Measurements from ENCODE around the gene SIGLEC11. TPM values are rescaled to one million over a fixed set of nuclear protein-coding genes. Genes with fewer than 3 reads are reported as not detected.

SIGLEC11 gene
- total RNA-seq, 1 experiment from 2014 or later = not detected

DNA sequence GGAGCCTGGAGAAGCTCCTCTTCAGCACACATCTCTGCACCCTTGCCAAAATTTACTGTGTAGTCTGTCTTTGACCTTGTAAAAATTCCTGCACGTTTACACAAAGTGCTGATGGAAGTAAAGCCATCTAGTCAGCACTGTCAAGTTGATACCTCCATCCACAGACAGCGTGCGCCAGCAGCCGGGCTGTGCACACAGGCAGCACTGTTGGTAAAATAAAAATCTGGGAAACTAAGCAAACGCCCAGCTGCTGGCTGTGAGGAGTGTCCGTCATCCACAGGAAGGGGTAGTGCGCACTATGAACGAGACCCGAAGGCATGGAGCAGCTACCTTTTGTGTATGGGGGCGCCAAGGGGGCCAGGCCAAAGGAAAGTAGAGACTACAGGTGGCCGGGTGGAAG, 17.4 kb upstream of the SIGLEC11 start:
- Histone ChIP-seq H3K4me1 (ENCODE audit: insufficient read depth, low read length, poor library complexity, severe bottlenecking) (no peaks in the 10 kb centered on the region), H3K27me3 (replicated peaks; ENCODE audit: insufficient read depth, low read depth, low read length, poor library complexity) (no peaks in the 10 kb centered on the region), H3K4me3 (ENCODE audit: low read depth, low read length, poor library complexity, severe bottlenecking) (no peak overlapping the region), H3K9me3 (ENCODE audit: low read depth, low read length, poor library complexity, severe bottlenecking) (no peaks in the 10 kb centered on the region), H3K27ac (ENCODE audit: low read depth, low read length, poor library complexity, severe bottlenecking) (no peak overlapping the region), H3K36me3 (ENCODE audit: insufficient read depth, low read length, poor library complexity, severe bottlenecking) (no peaks in the 10 kb centered on the region)
- no TSS peak for BruUV-seq (replicated peaks)
- TF ChIP-seq, protein P1, sequence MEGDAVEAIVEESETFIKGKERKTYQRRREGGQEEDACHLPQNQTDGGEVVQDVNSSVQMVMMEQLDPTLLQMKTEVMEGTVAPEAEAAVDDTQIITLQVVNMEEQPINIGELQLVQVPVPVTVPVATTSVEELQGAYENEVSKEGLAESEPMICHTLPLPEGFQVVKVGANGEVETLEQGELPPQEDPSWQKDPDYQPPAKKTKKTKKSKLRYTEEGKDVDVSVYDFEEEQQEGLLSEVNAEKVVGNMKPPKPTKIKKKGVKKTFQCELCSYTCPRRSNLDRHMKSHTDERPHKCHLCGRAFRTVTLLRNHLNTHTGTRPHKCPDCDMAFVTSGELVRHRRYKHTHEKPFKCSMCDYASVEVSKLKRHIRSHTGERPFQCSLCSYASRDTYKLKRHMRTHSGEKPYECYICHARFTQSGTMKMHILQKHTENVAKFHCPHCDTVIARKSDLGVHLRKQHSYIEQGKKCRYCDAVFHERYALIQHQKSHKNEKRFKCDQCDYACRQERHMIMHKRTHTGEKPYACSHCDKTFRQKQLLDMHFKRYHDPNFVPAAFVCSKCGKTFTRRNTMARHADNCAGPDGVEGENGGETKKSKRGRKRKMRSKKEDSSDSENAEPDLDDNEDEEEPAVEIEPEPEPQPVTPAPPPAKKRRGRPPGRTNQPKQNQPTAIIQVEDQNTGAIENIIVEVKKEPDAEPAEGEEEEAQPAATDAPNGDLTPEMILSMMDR (conservative IDR thresholded peaks at IDR 0.05; ENCODE audit: low read depth, low read length) = no peak
- TF ChIP-seq EZH2 (IDR thresholded peaks at IDR 0.05; ENCODE audit: borderline replicate concordance, low read depth, low read length, poor library complexity, severe bottlenecking) = no peak
- CTCF ChIA-PET = no interaction called here
- POLR2A ChIA-PET (ENCODE audit: low non-redundant PET) = no interaction called here
- DNase-seq (ENCODE audit: low spot score) = no peak
- intact Hi-C loops (cut with micrococcal nuclease; ENCODE audit: unreplicated experiment) = no loop called here

DNA sequence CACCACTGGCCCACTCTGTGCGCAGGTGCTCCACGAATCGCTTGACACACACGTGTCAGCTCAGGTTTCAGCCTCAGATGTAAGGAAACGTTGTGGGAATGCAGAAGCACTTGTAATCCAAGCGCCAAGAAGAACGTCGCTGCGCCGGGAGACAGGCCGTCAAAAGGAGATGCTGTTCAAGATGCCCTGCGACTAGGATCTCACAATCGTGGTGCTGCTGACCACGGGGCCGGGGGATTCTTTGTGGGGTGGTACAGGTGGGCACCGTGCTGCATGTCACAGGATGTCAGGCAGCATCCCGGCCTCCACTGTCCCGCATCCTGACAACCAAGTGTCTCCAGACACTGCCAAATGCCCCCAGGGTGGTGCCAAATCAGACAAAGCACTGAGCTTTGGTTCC, 16.9 kb upstream of the SIGLEC11 start:
- no peaks in the 10 kb centered on the region for H3K36me3 ChIP-seq (ENCODE audit: insufficient read depth, low read length, poor library complexity, severe bottlenecking)

DNA sequence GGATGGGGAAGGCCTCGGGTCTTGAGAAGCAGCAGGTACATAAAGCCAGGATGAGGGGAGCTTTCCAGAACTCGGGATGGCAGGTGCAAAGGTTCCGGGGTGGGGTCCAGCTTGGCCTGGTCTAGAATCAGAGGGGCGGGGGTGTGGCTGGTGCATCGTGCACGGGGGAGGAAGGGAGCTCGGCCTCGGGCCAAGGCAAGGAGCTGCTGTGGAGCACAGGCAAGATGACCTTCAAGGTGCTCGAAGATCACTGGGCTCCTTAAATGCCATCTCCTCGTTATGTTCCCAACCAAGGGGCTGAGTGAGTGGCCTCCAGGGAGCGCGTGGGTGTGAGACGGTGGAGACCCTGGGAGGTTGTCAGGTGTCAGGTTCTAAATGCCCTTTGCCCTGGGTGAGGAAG, 16.1 kb upstream of the SIGLEC11 start:
- H3K36me3 ChIP-seq (ENCODE audit: insufficient read depth, low read length, poor library complexity, severe bottlenecking) = no peaks in the 10 kb centered on the region
- POLR2A ChIA-PET (ENCODE audit: low non-redundant PET) = no interaction called here
- no peaks in the 10 kb centered on the region for H3K27me3 ChIP-seq (replicated peaks; ENCODE audit: insufficient read depth, low read depth, low read length, poor library complexity)
- no peak overlapping the region for H3K4me3 ChIP-seq (ENCODE audit: low read depth, low read length, poor library complexity, severe bottlenecking)
- no TSS peak for BruUV-seq (replicated peaks)
- CTCF ChIA-PET = interaction anchor here (0.7 kb wide), 1 partner anchor 39 kb away, joined by 3 read pairs; no protein-coding TSS in a partner anchor
- no peaks in the 10 kb centered on the region for H3K9me3 ChIP-seq (ENCODE audit: low read depth, low read length, poor library complexity, severe bottlenecking)
- intact Hi-C loops (cut with micrococcal nuclease; ENCODE audit: unreplicated experiment) = no loop called here
- DNase-seq (ENCODE audit: low spot score) = no peak
- no peak overlapping the region for H3K27ac ChIP-seq (ENCODE audit: low read depth, low read length, poor library complexity, severe bottlenecking)
- TF ChIP-seq, protein P1 (conservative IDR thresholded peaks at IDR 0.05; ENCODE audit: low read depth, low read length) = no peak
- no peak for TF ChIP-seq EZH2 (IDR thresholded peaks at IDR 0.05; ENCODE audit: borderline replicate concordance, low read depth, low read length, poor library complexity, severe bottlenecking)
- H3K4me1 ChIP-seq (ENCODE audit: insufficient read depth, low read length, poor library complexity, severe bottlenecking) = no peaks in the 10 kb centered on the region

More for the DNA sequence above, 16.9 kb upstream of the SIGLEC11 start:
- intact Hi-C loops (cut with micrococcal nuclease; ENCODE audit: unreplicated experiment) = no loop called here
- ChIA-PET POLR2A (ENCODE audit: low non-redundant PET) (no interaction called here), CTCF (no interaction called here)
- DNase-seq (ENCODE audit: low spot score) = no peak
- no peaks in the 10 kb centered on the region for H3K27me3 ChIP-seq (replicated peaks; ENCODE audit: insufficient read depth, low read depth, low read length, poor library complexity)
- no peak overlapping the region for H3K27ac ChIP-seq (ENCODE audit: low read depth, low read length, poor library complexity, severe bottlenecking)
- no peaks in the 10 kb centered on the region for H3K9me3 ChIP-seq (ENCODE audit: low read depth, low read length, poor library complexity, severe bottlenecking)
- no peaks in the 10 kb centered on the region for H3K4me1 ChIP-seq (ENCODE audit: insufficient read depth, low read length, poor library complexity, severe bottlenecking)
- TF ChIP-seq, protein P1 (conservative IDR thresholded peaks at IDR 0.05; ENCODE audit: low read depth, low read length) = no peak
- TF ChIP-seq EZH2 (IDR thresholded peaks at IDR 0.05; ENCODE audit: borderline replicate concordance, low read depth, low read length, poor library complexity, severe bottlenecking) = no peak
- no peak overlapping the region for H3K4me3 ChIP-seq (ENCODE audit: low read depth, low read length, poor library complexity, severe bottlenecking)
- no TSS peak for BruUV-seq (replicated peaks)
